ENCODE data around the gene PHF21A.

DNA sequence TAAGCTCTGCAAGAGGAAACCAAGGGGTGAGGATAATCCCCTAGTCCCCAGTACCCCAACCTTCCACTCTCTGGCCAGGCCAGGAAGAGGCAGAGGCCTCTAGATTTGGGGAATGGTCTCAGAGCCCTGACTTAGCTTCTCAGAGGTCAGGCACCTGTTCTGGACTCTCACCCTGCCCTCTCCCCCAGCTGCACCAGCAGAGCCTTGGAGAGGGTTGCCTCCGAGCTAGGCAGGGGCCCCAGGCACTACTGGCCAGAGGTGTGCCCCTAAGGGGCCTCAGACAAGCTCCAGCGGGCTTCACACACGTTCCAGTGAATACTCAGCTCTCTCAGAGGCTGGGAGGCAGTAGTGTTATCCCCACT, 222.2 kb downstream of the PHF21A start:
- TF ChIP-seq, protein P1, sequence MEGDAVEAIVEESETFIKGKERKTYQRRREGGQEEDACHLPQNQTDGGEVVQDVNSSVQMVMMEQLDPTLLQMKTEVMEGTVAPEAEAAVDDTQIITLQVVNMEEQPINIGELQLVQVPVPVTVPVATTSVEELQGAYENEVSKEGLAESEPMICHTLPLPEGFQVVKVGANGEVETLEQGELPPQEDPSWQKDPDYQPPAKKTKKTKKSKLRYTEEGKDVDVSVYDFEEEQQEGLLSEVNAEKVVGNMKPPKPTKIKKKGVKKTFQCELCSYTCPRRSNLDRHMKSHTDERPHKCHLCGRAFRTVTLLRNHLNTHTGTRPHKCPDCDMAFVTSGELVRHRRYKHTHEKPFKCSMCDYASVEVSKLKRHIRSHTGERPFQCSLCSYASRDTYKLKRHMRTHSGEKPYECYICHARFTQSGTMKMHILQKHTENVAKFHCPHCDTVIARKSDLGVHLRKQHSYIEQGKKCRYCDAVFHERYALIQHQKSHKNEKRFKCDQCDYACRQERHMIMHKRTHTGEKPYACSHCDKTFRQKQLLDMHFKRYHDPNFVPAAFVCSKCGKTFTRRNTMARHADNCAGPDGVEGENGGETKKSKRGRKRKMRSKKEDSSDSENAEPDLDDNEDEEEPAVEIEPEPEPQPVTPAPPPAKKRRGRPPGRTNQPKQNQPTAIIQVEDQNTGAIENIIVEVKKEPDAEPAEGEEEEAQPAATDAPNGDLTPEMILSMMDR (IDR thresholded peaks at IDR 0.05): no peak
- no peak for TF ChIP-seq POLR2AphosphoS5 (IDR thresholded peaks at IDR 0.05)
- TF ChIP-seq POLR2A (IDR thresholded peaks at IDR 0.05): no peak
- no peak for TF ChIP-seq EP300 (IDR thresholded peaks at IDR 0.05)

Measured in gastroesophageal sphincter (tissue), 3 donors.